A673 (cell line): Measurements from ENCODE around the gene MUC22.

Experiments
- EZH2 ChIP-seq: fragments of 200-600 bp; sonication (generic); IDR thresholded peaks from 2 replicates; pipeline ENCODE4 v1.6.1; 2017; ENCODE audit warnings: borderline replicate concordance, low read depth, mild to moderate bottlenecking, mixed read lengths, antibody characterized with exemption, low read length; ENCODE audit not compliant: poor library complexity, severe bottlenecking
- TF ChIP-seq, protein P1 (sequence below): fragments of 300-800, 200-600 bp; sonication (generic); conservative IDR thresholded peaks from 2 replicates; pipeline ENCODE4 v1.5.1; 2017; ENCODE audit warnings: low read depth, mild to moderate bottlenecking, antibody characterized with exemption, low read length, moderate library complexity, mixed read lengths

GRCh38 chr6:31008165-31008564, 2.1 kb upstream of the MUC22 start:
- TF ChIP-seq, protein P1, sequence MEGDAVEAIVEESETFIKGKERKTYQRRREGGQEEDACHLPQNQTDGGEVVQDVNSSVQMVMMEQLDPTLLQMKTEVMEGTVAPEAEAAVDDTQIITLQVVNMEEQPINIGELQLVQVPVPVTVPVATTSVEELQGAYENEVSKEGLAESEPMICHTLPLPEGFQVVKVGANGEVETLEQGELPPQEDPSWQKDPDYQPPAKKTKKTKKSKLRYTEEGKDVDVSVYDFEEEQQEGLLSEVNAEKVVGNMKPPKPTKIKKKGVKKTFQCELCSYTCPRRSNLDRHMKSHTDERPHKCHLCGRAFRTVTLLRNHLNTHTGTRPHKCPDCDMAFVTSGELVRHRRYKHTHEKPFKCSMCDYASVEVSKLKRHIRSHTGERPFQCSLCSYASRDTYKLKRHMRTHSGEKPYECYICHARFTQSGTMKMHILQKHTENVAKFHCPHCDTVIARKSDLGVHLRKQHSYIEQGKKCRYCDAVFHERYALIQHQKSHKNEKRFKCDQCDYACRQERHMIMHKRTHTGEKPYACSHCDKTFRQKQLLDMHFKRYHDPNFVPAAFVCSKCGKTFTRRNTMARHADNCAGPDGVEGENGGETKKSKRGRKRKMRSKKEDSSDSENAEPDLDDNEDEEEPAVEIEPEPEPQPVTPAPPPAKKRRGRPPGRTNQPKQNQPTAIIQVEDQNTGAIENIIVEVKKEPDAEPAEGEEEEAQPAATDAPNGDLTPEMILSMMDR, result no peak
- no peak for TF ChIP-seq EZH2
